ENCODE results near the gene DDX27.

GRCh38 chr20:49277786-49278035, 58.5 kb downstream of the DDX27 start:
- TF ChIP-seq CTCF (IDR thresholded peaks at IDR 0.05) (no peak), CHD2 (IDR thresholded peaks at IDR 0.05; ENCODE audit: low read length, partially characterized antibody) (no peak), GABPA (IDR thresholded peaks at IDR 0.05; ENCODE audit: low read depth) (no peak), EP300 (IDR thresholded peaks at IDR 0.05; ENCODE audit: borderline replicate concordance in 1 of 2, low read depth in 1 of 2, low read length in 1 of 2) (no peak), RAD21 (IDR thresholded peaks at IDR 0.05; ENCODE audit: low read length) (no peak), EZH2phosphoT487 (IDR thresholded peaks at IDR 0.05; ENCODE audit: borderline replicate concordance, low read depth) (no peak), USF2 (IDR thresholded peaks at IDR 0.05; ENCODE audit: borderline replicate concordance, low read depth, low read length) (no peak), RFX5 (IDR thresholded peaks at IDR 0.05; ENCODE audit: low read length) (no peak), POLR2AphosphoS5 (IDR thresholded peaks at IDR 0.05; ENCODE audit: low read depth, low read length) (no peak), NRF1 (IDR thresholded peaks at IDR 0.05; ENCODE audit: low read depth, low read length) (no peak), USF1 (IDR thresholded peaks at IDR 0.05; ENCODE audit: borderline replicate concordance, low read depth) (no peak), SIN3A (IDR thresholded peaks at IDR 0.05; ENCODE audit: borderline replicate concordance, low read depth, low read length) (no peak; the same call in 1 of the 2 replicates), NFIC (IDR thresholded peaks at IDR 0.05; ENCODE audit: borderline replicate concordance) (no peak)
